Right ventricle myocardium superior (tissue), 1 donor: ENCODE measurements around the gene MXD1. TPM values are rescaled to one million over a fixed set of nuclear protein-coding genes. Genes with fewer than 3 reads are reported as not detected.
"Not testable (repeated sequence)": the region's sequence is repeated elsewhere in the genome, so short reads cannot be mapped to it uniquely, and the experiment has no call there.

Experiments used
- ATAC-seq: fragments of 200-7000 bp; cut with Tn5 transposase; one replicate; pipeline ENCODE4 v1.9.1; 2020; ENCODE audit warnings: mild to moderate bottlenecking; ENCODE audit not compliant: poor library complexity
- DNase-seq: peaks from one replicate; pipeline ENCODE4 v3.0.0-alpha.2; 2020
- intact Hi-C: fragments of 100-400 bp; cut with DNase I; formaldehyde crosslinking; loops from one replicate; pipeline ENCODE4 v1.11.2; 2022
- long read RNA-seq: library from polyadenylated mRNA; unstranded; transcript quantifications from one replicate; pipeline ENCODE4 v2.0.0, GENCODE V29; 2021
- total RNA-seq: library from RNA; stranded (reverse); fragmentation: NEBNext Ultra II Directional; extraction: Animal tissue kit (Norgen Biotek cat#: 25700); gene quantifications from one replicate; pipeline ENCODE4 v1.2.1, GENCODE V29; 2021
- donor health status: DM: no; HTN: yes; CAD: no; lungs with severe emphysema.

MXD1 gene, protein sequence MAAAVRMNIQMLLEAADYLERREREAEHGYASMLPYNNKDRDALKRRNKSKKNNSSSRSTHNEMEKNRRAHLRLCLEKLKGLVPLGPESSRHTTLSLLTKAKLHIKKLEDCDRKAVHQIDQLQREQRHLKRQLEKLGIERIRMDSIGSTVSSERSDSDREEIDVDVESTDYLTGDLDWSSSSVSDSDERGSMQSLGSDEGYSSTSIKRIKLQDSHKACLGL
- total RNA-seq: 5.1 TPM
- long read RNA-seq, partial matches to known transcripts: 1 of 3 reads
- long read RNA-seq, other reads (novel, unspliced or antisense): 2 of 3 reads

DNA sequence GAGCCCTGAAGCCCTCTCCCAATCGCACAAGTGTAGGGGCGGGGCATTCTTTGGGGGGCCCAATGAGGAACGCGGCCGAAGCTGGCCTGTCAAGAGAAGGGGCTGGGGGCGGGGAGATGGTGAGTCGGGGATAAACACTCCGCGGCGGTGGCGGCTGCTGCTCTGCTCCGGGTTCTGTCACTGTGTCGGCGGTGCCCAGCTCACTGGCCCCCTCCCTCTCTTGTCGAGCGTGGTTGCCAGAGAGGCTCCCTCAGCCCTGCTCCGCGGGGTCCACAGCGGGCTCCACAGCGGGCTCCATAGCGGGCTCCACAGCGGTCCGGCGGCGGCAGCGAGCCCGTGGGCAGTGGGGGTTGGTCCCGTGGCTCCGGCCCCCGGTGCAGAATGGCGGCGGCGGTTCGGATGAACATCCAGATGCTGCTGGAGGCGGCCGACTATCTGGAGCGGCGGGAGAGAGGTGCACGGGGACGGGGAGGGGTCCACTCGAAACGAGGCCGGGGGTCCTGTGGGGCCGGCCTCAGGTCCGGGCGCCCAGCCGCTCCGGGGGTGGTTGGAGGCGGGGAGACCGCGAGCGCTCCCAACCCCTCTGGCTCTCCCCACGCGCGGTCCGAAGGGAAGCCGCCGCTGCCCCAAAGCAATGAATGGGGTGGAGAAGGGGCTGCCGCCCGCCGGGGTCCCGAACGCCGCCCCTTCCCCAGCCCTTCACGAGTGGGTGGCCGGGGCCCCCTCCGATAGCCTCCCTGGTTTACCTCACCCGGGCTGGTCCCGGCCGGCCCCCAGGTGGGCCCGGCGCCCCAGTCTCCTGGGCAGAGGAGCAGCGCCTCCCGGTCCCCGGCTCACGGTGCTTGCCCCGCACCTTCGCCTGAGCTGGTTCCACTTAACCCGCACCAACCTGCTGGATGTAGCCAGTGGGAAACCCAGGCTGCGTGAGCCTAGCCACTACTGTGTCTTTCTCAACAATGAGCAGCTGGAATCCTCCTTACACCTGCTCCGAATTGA lies at the start of gene MXD1:
TSS of gene MXD1 (plus strand) at position 160 of the 996 bp plus-strand sequence. CDS start at position 382, 222 bp downstream.
- intact Hi-C loops: loop anchor here (2.0 to 10.0 kb wide), 4 partner anchors 157 to 380 kb away; partner anchors contain the start of genes PCBP1 and SNRPG
- DNase-seq (peak; percentile 100), ATAC-seq (peak; percentile 19)

DNA sequence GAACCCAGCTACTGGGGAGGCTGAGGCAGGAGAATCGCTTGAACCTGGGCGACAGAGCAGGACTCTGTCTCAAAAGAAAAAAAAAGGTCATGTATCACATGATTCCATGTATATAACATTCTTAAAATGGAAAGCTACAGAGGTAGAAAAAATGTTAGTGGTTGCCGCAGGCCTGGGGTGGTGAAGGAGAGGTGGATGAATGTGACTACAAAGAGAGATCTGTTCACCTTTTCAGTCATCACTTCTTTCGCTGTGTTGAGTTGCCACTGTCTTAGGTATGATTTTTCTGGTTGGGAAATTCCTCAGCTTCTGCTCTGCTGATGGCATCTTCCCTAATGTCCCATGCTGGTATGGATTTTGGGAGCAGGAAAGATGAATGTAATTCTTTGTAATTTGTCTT lies 26.5 kb upstream of the MXD1 start:
- ATAC-seq (no peak), DNase-seq (no peak)
- intact Hi-C loops: no loop called here

DNA sequence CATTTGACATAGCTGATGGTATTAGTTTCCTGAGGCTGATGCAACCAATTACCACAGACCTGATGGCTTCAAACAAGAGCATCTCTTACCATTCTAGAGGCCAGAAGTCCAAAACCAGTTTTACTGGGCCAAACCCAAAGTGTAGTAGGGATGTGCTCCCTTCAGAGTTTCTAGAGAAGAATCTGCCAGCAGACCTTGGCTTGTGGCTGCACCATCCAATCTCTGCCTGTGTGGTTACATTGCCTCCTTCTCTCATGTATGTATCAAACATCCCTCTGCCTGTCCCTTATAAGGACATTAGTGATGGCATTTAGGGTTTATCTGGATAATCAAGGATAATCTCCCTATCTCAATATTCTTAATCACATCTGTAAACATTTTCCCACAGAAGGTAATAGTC lies 25.6 kb upstream of the MXD1 start:
- ATAC-seq (no peak), DNase-seq (no peak)
- intact Hi-C loops: no loop called here

DNA sequence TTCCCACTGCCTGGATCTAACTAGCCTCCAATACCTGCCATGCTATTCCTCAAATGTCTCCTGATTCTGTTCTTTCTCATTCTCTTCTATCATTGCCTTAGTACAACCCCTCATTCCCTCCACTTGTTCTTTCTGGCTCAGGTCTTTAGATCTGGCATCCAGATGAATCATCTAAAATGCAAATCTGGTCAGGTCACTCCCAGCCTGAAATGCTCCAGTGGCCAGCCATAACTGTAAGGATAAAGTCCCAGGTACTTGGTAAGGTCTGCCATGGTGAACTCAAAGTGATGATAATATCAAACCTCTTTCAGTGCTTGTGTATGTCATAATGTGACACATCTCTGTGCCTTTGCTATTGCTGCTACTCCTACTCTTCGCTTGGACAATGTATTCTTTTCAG lies 24.0 kb upstream of the MXD1 start:
- ATAC-seq (no peak), DNase-seq (no peak)
- intact Hi-C loops: no loop called here

DNA sequence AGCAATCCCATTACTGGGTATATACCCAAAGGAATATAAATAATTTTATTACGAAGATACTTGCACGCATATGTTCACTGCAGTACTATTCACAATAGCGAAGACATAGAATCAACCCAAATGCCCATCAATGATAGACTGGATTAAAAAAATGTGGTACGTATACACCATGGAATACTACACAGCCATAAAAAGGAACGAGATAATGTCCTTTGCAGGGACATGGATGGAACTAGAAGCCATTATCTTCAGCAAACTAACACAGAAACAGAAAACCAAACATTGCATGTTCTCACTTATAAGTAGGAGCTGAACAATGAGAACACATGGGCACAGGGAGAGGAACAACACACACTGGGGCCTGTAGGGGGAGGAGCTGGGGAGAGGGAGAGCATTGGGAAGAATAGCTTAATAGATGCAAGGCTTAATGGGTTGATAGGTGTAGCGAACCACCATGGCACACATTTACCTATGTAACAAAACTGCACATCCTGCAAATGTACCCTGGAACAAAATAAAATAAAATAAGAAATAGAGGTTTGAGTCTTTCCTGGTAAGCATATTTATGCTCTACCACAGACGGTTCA lies 22.0 kb upstream of the MXD1 start:
- intact Hi-C loops, ATAC-seq, DNase-seq: not testable (repeated sequence)

DNA sequence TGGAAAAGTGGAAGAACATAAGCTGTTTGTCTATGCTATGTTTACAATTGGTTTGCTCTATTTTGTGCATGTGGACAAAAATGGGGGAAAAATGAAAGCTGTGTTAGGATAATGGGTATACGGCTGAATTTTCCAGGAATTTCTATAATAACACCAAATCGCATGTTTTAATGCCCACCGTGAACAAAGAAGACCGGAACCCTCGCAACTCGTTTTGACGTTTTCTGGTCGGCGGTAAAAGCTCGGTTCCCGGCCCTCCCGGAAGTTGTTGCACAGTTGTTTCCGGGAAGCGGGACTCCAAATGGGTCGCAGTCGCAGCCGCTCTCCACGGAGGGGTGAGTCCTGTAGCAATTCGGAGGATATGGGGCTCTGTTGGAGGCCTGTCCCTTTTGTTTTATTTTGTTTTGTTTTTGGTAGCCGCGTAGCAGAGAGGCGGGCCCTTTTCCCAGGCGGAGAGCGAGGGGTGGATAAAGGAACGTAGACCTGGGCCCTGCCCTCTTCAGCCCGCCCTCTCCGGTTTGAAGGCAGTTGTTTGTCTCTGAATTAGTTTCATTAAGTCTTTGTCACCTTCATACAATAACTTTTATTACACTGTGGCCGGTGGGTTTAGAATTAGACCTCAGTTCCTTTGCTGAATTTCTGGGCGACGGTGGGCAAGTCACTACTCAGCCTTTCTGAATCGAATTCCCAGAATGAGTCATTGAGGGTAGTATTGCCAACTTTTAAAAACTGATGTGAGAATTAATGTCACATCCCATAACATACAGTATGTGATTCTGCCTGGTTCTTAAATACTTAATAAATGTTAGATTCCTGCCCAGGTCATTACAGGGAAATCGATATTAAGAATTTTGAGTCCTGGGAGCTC lies 21.0 kb upstream of the MXD1 start, which contains the start of gene SNRNP27:
TSS of gene SNRNP27 (plus strand) at position 273 of the 868 bp plus-strand sequence. CDS start at position 302, 29 bp downstream.
- intact Hi-C loops: no loop called here
- DNase-seq (peak; percentile 83), ATAC-seq (peak; percentile 95)

DNA sequence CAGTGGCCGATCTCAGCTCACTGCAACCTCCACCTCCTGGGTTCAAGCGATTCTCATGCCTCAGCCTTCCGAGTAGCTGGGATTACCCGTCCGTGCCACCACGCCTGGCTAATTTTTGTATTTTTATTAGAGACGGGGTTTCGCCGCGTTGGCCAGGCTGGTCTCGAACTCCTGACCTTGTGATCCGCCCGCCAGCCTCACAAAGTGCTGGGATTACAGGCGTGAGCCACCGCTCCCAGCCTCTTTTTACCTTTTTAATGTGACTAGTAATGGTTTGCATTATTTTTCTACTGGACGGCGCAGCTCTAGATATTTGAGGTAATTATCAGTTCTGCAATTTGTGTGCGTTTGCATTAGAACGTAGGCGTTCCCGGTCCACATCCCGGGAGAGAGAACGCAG lies 20.2 kb upstream of the MXD1 start:
- intact Hi-C loops, ATAC-seq, DNase-seq: not testable (repeated sequence)

DNA sequence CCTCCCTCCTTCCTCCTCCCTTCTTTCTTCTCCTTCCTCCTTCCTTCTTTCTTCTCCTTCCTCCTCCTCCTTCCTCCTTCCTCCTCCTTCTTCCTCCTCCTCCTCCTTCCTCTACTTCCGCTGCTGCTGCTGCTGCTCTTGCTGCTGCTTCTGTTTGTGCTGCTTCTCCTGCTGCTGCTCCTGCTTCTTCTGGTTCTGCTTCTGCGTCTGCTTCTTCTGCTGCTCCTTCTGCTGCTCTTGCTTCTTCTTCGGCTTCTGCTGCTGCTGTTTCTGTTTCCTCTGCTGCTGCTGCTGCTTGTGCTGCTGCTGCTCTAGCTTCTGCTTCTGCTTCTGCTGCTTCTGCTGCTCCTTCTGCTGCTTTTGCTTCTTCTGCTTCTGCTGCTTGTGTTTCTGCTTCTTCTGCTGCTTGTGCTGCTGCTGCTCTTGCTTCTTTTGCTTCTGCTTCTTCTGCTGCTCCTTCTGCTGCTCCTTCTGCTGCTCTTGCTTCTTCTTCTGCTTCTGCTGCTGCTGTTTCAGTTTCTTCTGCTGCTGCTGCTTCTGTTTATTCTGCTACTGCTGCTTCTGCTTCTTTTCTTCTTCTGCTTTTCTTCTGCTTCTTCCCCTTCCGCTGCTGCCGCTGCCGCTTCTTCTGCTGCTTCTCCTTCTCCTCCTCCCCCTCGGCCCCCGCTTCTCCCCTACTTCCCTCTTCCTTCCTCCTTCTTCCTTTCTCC lies 12.5 kb upstream of the MXD1 start:
- ATAC-seq (peak; percentile 41), DNase-seq (peak; percentile 63)
- intact Hi-C loops: no loop called here

DNA sequence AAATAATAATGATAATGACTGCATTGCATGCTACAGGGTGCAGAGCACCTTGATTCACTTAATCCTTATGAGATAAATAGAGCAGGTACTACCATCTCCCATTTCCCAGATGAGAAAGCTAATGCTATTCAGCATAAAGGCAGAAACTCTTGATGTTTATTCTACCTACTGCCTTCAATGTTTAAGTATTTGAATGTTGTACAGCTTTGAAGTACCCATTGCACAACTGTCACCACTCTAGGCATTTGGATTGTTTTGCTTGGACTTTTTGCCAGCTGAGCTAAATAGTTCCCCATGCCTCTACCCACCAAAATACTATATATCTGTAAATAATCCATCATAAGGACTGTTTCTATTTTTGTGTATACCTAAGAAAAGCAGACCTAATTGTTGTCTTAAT lies 7.7 kb upstream of the MXD1 start:
- no peak for ATAC-seq
- intact Hi-C loops: no loop called here
- DNase-seq: no peak

DNA sequence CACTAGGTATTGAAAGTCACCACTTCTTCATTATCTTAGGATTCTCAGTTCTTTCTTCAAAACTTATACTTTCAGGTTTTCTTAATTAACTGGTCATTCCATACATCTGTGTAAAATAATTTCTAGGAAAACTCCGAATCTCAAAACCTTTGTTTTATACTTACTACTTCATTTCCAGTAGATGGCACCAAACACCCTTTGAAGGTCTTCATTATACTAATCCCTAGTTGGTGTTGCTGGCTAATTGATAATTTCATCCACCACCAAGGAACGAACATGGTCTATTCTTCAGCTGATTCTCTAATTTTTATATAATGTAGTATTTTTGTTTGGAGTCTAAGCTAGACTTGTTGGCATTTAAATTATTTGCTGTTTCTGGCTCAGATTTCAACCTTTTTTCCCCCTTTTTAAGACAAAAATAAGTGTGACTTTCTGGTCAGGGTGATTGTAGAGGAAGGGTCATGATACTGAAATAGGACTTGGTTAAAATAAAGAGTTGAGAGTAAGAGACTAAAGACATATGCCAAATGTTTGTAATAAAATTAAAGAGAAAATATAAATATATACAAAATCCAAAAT lies 2.8 kb upstream of the MXD1 start:
- intact Hi-C loops: loop anchor here (5.0 to 10.0 kb wide), 2 partner anchors 175 to 383 kb away; partner anchors contain the start of genes PCBP1 and SNRPG
- no peak for DNase-seq
- ATAC-seq: no peak

DNA sequence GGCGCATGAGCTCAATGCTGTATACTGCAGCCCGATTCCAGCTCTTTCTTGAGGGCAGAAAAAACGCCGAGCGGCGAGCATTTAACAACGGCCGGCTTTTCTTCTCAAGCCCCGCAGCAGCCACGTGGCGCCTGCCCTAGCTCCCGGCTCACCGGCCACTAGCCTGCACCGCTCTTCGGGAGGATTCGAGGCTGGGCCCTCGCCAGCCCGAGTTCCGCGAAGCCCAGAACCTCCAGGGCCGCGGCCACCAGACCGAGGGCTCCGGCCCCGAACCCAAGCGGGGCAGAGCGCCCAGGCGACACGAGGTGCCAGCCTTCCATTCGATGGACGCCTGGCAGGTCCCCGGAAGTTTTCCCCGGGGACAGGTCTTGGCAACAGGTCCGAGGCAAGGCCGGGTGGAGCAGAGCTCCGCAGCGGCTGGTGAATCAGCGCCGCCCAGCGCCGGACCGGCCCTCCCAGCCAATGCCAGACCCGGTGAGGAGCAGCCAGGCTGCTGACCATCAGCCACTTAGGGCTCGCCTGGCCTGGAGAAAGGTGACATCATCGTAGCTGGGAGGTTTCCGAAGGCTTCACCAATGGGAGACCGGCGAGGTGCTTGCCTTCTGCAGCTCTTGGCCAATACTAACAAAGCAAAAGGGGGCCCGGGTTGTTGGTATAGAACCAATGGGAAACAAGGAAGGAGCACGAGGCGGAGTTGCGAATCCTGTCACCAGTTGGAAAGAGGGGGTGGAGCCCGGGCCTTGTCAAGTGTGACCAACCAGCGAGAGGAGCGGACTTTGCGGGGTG lies 552 bp upstream of the MXD1 start:
- intact Hi-C loops: loop anchor here (2.0 to 10.0 kb wide), 3 partner anchors 173 to 380 kb away; partner anchors contain the start of genes PCBP1 and SNRPG

DNA sequence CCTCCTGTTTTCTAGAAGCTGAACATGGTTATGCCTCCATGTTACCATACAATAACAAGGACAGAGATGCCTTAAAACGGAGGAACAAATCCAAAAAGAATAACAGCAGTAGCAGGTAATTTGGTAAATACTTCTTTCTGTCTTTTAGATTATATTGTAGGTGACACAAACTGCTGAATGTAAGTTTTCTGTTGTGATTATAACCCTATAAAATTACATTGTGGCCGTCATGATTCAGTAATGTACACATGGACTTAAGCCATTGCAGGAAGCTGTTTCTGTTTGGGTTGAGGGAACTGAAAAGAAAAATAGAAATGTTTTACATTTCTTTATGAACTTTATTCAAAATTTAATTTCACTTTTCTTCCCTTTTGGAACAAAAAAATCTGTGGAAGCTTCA lies 1.2 kb downstream of the MXD1 start:
- intact Hi-C loops: loop anchor here (5.0 to 10.0 kb wide), 2 partner anchors 156 to 379 kb away; partner anchors contain the start of gene SNRPG
- ATAC-seq (no peak), DNase-seq (no peak)

More for the DNA sequence above, 552 bp upstream of the MXD1 start:
- peak; percentile 94 for ATAC-seq
- peak; percentile 98 for DNase-seq

DNA sequence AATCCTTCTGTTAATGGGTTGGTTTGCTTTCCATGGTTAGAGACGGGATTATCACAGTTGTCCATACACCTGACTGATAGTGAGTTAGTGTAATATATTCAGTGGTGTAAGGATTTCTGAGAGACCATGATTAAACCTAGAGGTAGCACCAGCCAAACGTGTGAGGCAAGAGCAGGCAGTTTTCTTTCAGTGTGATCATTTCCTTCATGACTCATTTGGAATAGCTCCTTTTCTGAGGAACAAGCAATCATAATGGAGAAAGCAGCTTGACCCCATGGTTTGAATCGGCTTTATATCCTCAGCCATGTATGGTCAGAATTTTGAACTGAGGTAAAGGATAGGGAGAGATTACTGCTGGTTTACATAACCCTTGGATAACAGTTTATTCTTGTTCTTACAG lies 2.9 kb downstream of the MXD1 start:
- intact Hi-C loops: loop anchor here (5.0 to 10.0 kb wide), 2 partner anchors 154 to 377 kb away; partner anchors contain the start of gene SNRPG
- ATAC-seq: no peak
- no peak for DNase-seq

DNA sequence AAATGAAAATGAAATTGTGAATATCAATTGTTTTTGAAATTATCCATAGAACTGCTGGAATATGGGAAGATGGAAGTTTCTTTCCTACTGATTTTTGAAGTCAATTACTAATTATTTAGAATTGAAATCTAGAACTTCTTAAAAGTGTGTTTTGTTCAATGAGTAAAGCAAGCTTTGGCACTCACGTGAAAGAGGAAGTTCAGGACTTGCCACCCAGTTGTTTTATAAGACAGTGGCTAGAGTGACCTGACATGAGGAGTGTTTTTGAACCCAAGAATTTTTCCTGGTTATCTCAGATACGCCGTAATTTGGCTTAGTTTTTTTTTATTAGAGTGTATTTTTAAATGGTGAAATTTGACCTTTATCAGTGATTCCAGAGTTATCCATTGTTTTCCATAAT lies 3.5 kb downstream of the MXD1 start:
- intact Hi-C loops: loop anchor here (5.0 to 10.0 kb wide), 2 partner anchors 154 to 376 kb away; partner anchors contain the start of gene SNRPG

DNA sequence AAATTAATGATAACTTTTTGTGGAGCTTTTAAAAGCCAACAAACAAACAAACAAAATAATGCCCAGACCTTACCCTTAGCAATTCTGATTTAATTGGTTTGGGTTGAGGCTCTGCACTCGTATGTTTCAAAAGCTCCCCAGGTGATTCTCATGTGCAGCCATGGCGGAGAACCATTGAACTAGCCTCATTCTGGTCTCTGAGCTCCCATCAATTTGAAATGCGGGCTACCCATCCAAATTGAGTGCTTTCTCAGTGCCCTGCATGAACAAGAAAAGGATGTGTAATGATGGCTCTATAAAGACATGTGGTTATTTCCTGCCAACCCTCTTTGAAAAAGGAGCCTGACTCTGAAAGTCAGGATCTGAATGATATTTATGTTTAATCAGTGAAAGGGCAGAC lies 8.2 kb downstream of the MXD1 start:
- no peak for ATAC-seq
- DNase-seq: no peak
- intact Hi-C loops: no loop called here

More for the DNA sequence above, 3.5 kb downstream of the MXD1 start:
- no peak for ATAC-seq
- no peak for DNase-seq
